NCI-H2196 treated with DMSO at 0.1 percent for 48 hours (cell line): ENCODE measurements around the gene EHBP1.

Experiments
- DNase-seq: peaks from one replicate; lab custom pipeline; 2025; ENCODE audit not compliant: unreplicated experiment; lab: John Stamatoyannopoulos, UW

The EHBP1 gene

DNA sequence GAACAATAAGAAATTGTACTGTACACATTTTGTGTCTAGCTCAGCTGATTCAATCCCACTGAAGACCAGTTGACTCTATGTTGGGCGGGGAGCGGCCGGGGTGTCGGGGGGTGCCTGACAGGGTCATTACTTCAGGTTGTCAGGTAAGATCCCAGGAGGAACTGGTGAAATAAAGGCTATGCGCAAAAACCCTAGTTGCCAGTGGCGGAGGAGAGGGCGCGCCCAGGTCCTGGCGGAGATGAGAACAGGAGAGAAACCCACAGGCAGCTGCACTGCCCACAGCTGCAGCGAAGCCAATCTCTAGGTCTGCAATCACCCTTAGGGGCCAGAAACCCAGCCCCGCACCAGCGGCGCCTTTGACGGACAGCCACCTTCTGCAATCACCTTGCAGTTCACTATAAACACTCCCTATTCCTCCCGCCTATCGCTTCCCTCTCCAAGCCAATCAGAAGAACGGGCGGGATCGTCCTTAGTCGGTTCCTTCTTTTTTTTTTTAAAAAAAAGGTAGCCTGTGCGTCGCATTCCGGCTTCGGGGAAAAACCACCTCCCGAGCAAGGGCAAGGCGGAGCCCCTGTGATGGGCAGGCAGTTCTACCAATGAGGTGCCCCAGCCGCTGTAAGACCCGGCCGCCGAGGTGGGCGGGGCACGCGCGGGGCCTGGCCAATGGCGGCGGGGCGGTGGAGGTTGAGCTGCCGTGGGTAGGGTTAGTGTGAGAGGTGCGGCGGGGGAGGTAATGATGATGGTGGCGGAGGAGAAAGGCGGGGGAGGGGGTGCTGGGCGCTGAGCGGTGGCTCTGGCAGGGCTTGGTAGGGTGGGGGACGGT is at the start of gene EHBP1:
Gene EHBP1 (plus strand): TSS at position 707 of the 823 bp plus-strand sequence. CDS start 1,479 bp downstream, outside the sequence.
- DNase-seq, result peak; percentile 89

- no peak for DNase-seq
Measured at GRCh38 chr2:62657783-62658182, 47.7 kb upstream of the EHBP1 start.

GRCh38 chr2:62658891-62659290 is 46.6 kb upstream of the EHBP1 start:
- no peak for DNase-seq

- no peak for DNase-seq
Measured at GRCh38 chr2:62660087-62660486, 45.4 kb upstream of the EHBP1 start.

- no peak for DNase-seq
Measured at GRCh38 chr2:62660582-62661262, 44.8 kb upstream of the EHBP1 start.

DNA sequence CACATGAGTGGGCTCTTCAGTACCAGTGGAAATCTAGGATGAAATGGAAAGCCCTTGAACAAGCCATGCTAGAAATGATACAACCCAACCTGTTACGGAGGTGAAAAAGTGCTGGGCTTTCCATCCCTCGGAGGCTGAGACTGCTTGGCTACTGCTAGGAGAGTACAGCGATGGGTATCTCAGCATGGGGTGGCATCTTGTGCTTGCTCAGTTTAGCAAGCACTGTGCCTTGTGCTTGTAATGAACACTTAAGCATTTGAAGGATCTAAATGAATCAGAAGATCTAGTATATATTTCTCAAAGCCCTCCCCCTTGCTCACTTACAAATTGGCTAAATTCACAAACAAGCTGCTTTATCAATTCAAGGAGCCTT is 44.3 kb upstream of the EHBP1 start:
- DNase-seq, result no peak

GRCh38 chr2:62662131-62662530 is 43.4 kb upstream of the EHBP1 start:
- no peak for DNase-seq

DNA sequence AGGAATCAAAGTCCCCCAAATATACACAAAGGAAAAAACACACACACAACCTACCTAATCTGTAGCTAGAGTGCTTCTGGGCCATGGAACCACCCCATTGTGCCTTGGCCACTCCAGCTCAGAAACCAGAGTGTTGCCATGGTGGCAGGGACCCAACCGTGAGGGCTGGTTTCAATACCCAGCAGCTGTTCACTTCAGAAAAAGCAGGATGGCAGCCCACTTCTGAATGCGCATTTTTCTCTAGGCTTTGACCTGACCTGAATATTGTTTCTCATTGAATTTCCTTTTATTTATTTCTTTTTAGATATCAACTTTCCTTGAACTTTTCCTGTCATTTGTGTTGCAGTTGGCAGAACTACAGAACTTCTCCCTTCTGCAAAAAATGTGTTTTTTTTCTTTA is 43.0 kb upstream of the EHBP1 start:
- DNase-seq, result no peak

GRCh38 chr2:62663411-62663810 is 42.1 kb upstream of the EHBP1 start:
- DNase-seq, result no peak

- no peak for DNase-seq
Measured at GRCh38 chr2:62663920-62664795, 41.4 kb upstream of the EHBP1 start.

- no peak for DNase-seq
Measured at GRCh38 chr2:62665446-62665845, 40.1 kb upstream of the EHBP1 start.

- DNase-seq, result no peak
Measured at GRCh38 chr2:62669180-62669579, 36.3 kb upstream of the EHBP1 start.

GRCh38 chr2:62672601-62673000 is 32.9 kb upstream of the EHBP1 start:
- DNase-seq, result no peak

- no peak for DNase-seq
Measured at GRCh38 chr2:62675062-62675461, 30.5 kb upstream of the EHBP1 start.

- DNase-seq, result no peak
Measured at GRCh38 chr2:62685256-62685655, 20.3 kb upstream of the EHBP1 start.

DNA sequence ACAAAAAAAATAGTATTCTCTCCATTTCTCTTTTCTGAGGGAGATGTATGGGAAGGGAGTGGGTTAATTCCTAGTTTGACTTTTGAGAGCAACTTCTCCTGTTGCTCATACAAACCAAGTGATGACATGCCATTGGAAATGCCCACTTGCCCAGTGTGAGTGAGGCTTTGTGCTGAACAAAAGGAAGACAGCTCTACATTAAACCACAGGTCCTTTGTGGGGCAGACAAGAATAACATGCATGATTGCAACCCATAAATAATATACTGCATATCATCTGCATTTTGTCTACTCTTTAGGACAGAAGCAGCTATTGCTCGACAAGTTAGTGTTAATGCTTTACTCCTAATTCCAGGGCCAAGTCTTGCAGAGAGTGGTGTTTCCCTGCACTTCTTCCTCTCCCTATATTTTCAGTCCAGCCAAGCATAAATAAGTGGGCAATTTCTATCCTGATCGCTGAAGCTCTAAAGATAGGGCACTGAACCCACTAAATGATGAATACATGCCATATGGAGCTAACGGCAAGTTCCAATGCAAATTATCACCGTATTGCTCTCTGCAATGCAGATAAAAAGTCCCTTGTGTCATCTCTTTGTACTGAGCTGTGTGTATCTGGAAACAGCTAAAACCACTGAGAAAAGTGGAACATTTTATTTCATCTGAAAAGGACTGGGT is 19.4 kb upstream of the EHBP1 start:
- no peak for DNase-seq

DNA sequence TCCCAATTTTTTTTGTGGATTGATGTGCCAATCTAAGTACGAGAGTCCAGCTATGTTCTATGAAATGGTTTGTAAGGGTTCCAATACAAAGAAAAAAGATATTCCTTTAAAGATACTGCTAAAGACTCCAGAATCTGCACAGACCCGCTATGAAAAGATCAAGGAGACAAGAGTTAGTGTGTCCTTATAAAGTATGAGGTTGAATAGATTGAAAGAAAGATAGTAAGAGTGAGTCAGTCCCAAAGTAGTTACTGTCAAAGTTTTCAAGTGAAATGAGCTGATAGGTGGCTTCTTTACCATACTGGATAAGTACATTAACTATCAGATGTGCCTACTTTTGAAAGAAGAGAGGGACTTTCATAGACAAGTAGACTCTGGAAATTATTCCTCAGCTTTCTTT is 17.9 kb upstream of the EHBP1 start:
- no peak for DNase-seq

DNA sequence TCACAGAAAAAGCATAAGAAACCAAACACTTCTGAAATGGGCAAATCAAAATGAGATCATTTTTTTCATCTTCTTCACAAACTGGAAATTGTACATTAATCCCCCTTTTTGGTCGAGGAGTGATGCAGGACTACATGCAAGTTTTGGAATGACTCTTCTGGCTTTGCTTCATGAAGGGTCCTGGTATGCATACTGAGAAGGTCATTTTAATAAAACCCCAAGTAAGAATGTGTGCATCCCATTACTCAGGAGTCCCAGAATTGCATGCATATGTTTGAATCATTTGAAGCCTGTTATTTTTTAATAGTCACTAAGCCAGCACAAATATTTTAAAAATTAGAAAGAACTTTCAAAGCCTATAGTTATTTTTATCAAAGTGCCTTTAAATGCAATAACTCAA is 16.7 kb upstream of the EHBP1 start:
- no peak for DNase-seq

DNA sequence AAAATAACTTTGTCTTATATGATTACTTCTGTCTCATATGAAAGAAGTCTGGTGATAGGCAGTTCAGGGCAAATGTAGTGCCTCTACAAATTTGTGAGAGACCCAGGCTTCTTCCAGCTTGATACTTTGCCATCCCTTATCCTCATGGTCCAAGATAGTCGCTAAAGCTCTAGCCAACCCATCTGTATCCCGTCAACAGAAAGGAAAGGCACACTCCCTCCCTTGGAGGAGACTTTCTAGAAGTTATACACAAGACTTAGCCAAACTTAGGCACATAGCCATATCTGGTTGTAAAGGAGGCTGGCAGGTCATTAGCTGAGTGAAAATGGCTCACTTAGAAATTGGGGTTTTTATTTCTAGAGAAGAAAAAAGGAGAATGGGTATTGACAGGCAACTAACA is 14.3 kb upstream of the EHBP1 start:
- no peak for DNase-seq

GRCh38 chr2:62692225-62692624 is 13.3 kb upstream of the EHBP1 start:
- DNase-seq, result no peak

- DNase-seq, result no peak
Measured at GRCh38 chr2:62698653-62699052, 6.9 kb upstream of the EHBP1 start.
